Nephron progenitor cell (in vitro differentiated cells): ENCODE measurements around the gene PRRT2.
A peak's percentile ranks its signal among the peaks of the same experiment; 100 is the strongest.

Experiments
- DNase-seq: peaks from one replicate; pipeline ENCODE4 v3.0.0; 2021
- H3K27ac Mint-ChIP-seq: 2 replicates; pipeline ENCODE4 v1.8.0; 2021; ENCODE audit warnings: mild to moderate bottlenecking, moderate library complexity, mixed read lengths
- H3K27me3 Mint-ChIP-seq: 2 replicates; pipeline ENCODE4 v1.8.0; 2021; ENCODE audit warnings: mild to moderate bottlenecking, low read depth, mixed read lengths; ENCODE audit not compliant: poor library complexity
- H3K36me3 Mint-ChIP-seq: 2 replicates; pipeline ENCODE4 v1.8.0; 2021; ENCODE audit warnings: low read depth, mixed read lengths
- H3K4me1 Mint-ChIP-seq: 2 replicates; pipeline ENCODE4 v1.8.0; 2021; ENCODE audit warnings: mixed read lengths
- H3K4me3 Mint-ChIP-seq: 2 replicates; pipeline ENCODE4 v1.8.0; 2021; ENCODE audit warnings: mild to moderate bottlenecking, moderate library complexity, mixed read lengths
- H3K9me3 Mint-ChIP-seq: 2 replicates; pipeline ENCODE4 v1.8.0; 2021; ENCODE audit warnings: mild to moderate bottlenecking, moderate library complexity, mixed read lengths
- TF ChIP-seq, protein P1 (sequence below): fragments of 200-600 bp; sonication (generic); IDR thresholded peaks from 2 replicates; pipeline ENCODE4 v1.5.0; 2021; ENCODE audit warnings: antibody characterized with exemption

The PRRT2 gene

DNA sequence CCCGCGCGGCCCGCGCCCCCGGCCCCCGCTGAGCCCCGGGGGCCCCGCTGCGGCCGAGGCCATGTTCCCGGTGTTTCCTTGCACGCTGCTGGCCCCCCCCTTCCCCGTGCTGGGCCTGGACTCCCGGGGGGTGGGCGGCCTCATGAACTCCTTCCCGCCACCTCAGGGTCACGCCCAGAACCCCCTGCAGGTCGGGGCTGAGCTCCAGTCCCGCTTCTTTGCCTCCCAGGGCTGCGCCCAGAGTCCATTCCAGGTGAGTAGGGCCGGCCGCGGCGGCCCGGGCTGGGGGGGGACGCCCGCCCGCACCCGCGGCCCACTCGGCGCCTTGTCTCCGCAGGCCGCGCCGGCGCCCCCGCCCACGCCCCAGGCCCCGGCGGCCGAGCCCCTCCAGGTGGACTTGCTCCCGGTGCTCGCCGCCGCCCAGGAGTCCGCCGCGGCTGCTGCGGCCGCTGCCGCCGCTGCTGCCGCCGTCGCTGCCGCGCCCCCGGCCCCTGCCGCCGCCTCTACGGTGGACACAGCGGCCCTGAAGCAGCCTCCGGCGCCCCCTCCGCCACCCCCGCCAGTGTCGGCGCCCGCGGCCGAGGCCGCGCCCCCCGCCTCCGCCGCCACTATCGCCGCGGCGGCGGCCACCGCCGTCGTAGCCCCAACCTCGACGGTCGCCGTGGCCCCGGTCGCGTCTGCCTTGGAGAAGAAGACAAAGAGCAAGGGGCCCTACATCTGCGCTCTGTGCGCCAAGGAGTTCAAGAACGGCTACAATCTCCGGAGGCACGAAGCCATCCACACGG, 5.2 kb upstream of the PRRT2 start:
- H3K27me3 Mint-ChIP-seq = peaks cover 3% of the 10 kb centered on the region
- H3K4me1 Mint-ChIP-seq = peaks cover 65% of the 10 kb centered on the region
- peak overlapping the region; percentile 89 for H3K4me3 Mint-ChIP-seq
- H3K27ac Mint-ChIP-seq = peak overlapping the region; percentile 42
- no peaks in the 10 kb centered on the region for H3K9me3 Mint-ChIP-seq
- peak; percentile 66 for DNase-seq
- TF ChIP-seq, protein P1, sequence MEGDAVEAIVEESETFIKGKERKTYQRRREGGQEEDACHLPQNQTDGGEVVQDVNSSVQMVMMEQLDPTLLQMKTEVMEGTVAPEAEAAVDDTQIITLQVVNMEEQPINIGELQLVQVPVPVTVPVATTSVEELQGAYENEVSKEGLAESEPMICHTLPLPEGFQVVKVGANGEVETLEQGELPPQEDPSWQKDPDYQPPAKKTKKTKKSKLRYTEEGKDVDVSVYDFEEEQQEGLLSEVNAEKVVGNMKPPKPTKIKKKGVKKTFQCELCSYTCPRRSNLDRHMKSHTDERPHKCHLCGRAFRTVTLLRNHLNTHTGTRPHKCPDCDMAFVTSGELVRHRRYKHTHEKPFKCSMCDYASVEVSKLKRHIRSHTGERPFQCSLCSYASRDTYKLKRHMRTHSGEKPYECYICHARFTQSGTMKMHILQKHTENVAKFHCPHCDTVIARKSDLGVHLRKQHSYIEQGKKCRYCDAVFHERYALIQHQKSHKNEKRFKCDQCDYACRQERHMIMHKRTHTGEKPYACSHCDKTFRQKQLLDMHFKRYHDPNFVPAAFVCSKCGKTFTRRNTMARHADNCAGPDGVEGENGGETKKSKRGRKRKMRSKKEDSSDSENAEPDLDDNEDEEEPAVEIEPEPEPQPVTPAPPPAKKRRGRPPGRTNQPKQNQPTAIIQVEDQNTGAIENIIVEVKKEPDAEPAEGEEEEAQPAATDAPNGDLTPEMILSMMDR = no peak
- H3K36me3 Mint-ChIP-seq = peaks cover 14% of the 10 kb centered on the region

DNA sequence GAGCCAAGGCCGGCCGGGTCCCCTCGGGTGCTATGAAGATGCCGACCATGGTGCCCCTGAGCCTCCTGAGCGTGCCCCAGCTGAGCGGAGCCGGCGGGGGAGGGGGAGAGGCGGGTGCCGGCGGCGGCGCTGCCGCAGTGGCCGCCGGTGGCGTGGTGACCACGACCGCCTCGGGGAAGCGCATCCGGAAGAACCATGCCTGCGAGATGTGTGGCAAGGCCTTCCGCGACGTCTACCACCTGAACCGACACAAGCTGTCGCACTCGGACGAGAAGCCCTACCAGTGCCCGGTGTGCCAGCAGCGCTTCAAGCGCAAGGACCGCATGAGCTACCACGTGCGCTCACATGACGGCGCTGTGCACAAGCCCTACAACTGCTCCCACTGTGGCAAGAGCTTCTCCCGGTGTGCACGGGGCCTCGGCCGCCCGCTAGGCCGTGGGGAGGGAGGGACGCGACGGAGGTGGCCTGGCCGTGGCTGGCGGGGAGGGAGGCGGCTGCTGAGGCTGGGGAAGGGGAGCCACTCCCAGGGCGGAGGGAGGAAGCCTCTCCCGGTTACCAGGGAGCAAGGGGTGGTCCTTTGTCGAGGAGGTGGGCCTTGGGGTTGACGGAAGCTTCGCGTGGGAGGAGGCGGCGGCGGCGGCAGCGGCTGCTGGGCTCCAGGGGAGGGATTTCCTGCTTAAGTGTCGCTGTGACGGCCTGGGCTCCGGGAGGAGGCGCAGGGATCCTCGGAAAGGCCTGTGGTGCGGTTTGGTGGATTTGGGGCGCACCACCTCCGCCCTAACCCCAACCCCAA, 4.4 kb upstream of the PRRT2 start:
- peaks cover 3% of the 10 kb centered on the region for H3K27me3 Mint-ChIP-seq
- H3K4me1 Mint-ChIP-seq = peaks cover 70% of the 10 kb centered on the region
- DNase-seq = peak; percentile 79
- peak overlapping the region; percentile 89 for H3K4me3 Mint-ChIP-seq
- TF ChIP-seq, protein P1 = peak; percentile 43
- peaks cover 9% of the 10 kb centered on the region for H3K36me3 Mint-ChIP-seq
- peak overlapping the region; percentile 91 for H3K27ac Mint-ChIP-seq
- H3K9me3 Mint-ChIP-seq = no peaks in the 10 kb centered on the region

DNA sequence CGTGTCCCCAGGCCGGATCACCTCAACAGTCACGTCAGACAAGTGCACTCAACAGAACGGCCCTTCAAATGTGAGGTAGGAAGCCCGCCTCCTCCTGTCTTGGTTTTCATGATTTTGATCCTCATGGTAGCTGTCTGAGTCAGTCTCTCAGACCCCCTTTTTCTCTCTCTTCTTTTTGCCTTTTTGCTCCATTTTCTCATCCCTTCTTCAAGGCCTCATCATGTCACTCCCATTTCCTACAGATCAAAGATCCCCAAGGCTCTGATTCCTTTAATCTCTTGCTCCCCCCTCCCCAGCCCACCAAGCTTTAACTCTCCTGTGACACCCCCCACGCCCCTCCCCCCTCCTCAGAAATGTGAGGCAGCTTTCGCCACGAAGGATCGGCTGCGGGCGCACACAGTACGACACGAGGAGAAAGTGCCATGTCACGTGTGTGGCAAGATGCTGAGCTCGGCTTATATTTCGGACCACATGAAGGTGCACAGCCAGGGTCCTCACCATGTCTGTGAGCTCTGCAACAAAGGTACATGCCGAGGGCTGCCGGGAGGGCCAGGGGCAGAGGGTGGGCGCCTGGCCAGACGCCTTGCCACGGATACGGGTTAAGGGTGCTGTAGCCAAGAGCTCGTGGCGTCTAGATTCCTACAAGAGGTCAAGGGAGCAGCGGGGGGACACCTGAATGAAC, 3.6 kb upstream of the PRRT2 start:
- DNase-seq = peak; percentile 21
- H3K36me3 Mint-ChIP-seq = peaks cover 5% of the 10 kb centered on the region
- TF ChIP-seq, protein P1 = no peak
- H3K4me1 Mint-ChIP-seq = peaks cover 70% of the 10 kb centered on the region
- peaks cover 3% of the 10 kb centered on the region for H3K27me3 Mint-ChIP-seq
- peak overlapping the region; percentile 89 for H3K4me3 Mint-ChIP-seq
- H3K9me3 Mint-ChIP-seq = no peaks in the 10 kb centered on the region
- H3K27ac Mint-ChIP-seq = peak overlapping the region; percentile 93

DNA sequence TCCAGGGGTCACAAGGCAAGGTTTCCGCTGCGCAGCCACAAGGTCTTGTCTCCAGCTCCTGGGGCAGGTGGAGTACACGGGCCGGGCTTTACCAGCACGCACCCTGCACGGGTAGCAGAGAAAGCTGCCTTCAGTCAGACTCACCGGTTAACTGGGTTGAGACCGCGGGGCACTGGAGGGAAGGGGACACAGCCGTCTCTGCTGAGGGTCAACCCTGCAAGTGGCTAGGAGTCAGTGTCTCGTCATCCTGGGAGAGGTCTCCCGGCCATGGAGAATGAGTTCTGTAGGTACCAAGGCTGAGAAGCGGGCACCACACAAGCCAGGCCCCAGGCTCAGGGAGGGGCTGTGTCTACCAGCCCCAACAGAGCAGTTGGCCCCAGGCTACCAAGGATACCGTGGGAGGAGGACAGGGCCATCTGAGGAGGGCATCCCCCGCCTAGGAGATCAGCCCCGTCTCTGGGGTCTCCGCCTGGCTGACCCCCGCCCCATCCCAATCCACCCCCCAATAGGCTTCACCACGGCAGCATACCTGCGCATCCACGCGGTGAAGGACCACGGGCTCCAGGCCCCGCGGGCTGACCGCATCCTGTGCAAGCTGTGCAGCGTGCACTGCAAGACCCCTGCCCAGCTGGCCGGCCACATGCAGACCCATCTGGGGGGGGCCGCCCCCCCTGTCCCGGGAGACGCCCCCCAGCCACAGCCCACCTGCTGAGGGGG, 2.8 kb upstream of the PRRT2 start:
- TF ChIP-seq, protein P1 = no peak
- DNase-seq = no peak
- H3K27me3 Mint-ChIP-seq = peaks cover 3% of the 10 kb centered on the region
- H3K4me1 Mint-ChIP-seq = peaks cover 70% of the 10 kb centered on the region
- no peaks in the 10 kb centered on the region for H3K9me3 Mint-ChIP-seq
- H3K27ac Mint-ChIP-seq = peak overlapping the region; percentile 48
- H3K4me3 Mint-ChIP-seq = peak overlapping the region; percentile 89
- H3K36me3 Mint-ChIP-seq = peaks cover 5% of the 10 kb centered on the region

DNA sequence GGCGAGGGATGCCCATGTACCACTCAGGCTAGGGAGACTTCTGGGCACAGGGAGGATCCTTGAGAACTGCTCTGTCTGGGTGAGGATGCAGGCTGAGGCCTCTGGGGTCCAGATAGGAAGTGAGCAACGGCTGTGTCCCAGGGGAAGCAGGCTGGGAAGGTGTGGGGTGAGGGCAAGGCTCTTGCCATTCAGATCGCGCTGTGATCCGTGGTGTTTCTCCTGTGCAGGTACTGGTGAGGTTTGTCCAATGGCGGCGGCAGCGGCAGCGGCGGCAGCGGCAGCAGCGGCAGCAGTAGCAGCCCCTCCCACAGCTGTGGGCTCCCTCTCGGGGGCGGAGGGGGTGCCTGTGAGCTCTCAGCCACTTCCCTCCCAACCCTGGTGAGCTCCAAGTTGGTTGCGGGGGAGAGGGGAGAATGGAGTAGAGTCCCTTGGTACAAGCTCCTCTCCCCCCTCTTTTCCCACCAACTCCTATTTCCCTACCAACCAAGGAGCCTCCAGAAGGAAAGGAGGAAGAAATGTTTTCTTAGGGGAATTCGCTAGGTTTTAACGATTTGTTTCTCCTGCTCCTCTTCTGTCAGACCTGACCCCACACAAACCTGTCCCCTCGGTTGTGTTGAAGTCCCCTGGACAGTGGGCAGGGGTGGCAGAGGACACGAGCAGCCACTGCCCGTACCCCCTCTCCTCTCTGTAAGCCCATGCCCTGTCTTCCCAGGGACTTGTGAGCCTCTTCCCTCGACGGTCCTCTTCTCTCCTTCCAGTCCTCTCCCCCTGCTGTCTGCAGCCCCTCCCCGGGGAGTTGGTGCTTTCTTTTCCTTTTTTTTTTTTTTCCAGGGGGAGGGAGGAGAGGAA, 1.9 kb upstream of the PRRT2 start:
- H3K4me1 Mint-ChIP-seq = peaks cover 72% of the 10 kb centered on the region
- H3K36me3 Mint-ChIP-seq = peaks cover 5% of the 10 kb centered on the region
- peak overlapping the region; percentile 93 for H3K4me3 Mint-ChIP-seq
- DNase-seq = peak; percentile 50
- TF ChIP-seq, protein P1 = no peak
- peak overlapping the region; percentile 99 for H3K27ac Mint-ChIP-seq
- peaks cover 2% of the 10 kb centered on the region for H3K27me3 Mint-ChIP-seq
- H3K9me3 Mint-ChIP-seq = no peaks in the 10 kb centered on the region
